Prostate gland (tissue), 2 donors: Measurements from ENCODE around the gene DNAJC27.

Experiments
- CTCF ChIP-seq, 4 experiments: fragments of 200-600 bp in 2 of 4; fragments of 450-650 bp in 2 of 4; sonication (generic) in 2 of 4; IDR thresholded peaks; 1 replicate in 3 of 4; 2 replicates in 1 of 4; pipeline ENCODE4 v1.5.1; 2016 to 2019; ENCODE audit warnings: antibody characterized with exemption in 4 of 4, mild to moderate bottlenecking in 2 of 4, moderate library complexity in 2 of 4
- POLR2A ChIP-seq: fragments of 450-650 bp; IDR thresholded peaks from one replicate; pipeline ENCODE4 v1.6.1; 2016; ENCODE audit warnings: antibody characterized with exemption, mild to moderate bottlenecking
- POLR2AphosphoS5 ChIP-seq: sonication (generic); formaldehyde crosslinking; IDR thresholded peaks from one replicate; pipeline ENCODE4 v1.6.1; 2017; ENCODE audit warnings: antibody characterized with exemption

GRCh38 chr2:24947561-24948157 lies 24.1 kb downstream of the DNAJC27 start:
- no peak for TF ChIP-seq CTCF (IDR thresholded peaks at IDR 0.05)
- TF ChIP-seq POLR2A, result no peak
- TF ChIP-seq POLR2AphosphoS5, result no peak
